AG08396 (cell line): Measurements from ENCODE around the gene DIS3L2.
A peak's percentile ranks its signal among the peaks of the same experiment; 100 is the strongest.
"Not testable (repeated sequence)": the region's sequence is repeated elsewhere in the genome, so short reads cannot be mapped to it uniquely, and the experiment has no call there.

Experiments
- DNase-seq: peaks from one replicate; pipeline ENCODE4 v3.0.0; 2012; ENCODE audit warnings: low spot score, mixed read lengths

Gene DIS3L2

GRCh38 chr2:232116852-232117251 is 155.3 kb downstream of the DIS3L2 start:
- no peak for DNase-seq

DNA sequence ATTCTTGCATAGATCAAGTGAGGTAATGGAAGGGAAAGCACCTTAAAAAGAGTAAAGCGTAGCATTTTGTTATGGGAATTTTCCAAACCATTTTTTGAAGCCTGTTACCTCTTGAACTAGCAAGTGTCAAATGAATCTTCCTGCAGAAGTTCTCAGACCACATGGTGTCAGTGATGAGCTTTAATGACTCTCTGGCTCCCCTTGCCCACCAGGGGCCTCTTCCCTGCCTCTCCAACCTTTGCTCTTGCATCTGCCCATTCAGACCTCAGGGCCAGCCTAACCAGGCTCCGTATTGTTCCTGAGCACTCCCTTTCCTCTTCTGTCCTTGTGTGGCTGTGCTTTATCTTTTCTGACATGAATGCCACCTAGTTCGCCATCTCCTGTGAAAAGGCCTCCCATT is 155.9 kb downstream of the DIS3L2 start:
- DNase-seq = no peak

GRCh38 chr2:232120911-232121310 is 159.4 kb downstream of the DIS3L2 start:
- no peak for DNase-seq

DNA sequence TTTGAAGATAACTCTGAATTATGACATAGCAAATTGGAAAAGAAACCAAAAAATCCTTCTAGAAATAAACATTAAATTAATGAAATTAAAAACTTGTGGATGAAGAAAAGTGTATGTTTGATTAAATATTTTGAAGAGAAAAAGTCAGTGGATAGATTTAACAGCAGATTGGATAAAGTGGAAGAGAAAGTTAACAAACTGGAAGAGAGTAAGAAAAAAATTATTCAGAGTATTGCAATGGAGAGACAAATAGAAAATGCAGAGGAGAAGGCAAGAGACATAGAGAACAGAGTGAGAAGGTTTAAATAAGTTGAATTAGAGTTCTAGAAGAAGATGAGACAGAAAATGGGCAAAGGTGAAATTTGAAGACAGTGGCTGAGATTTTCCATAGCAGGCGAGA is 162.8 kb downstream of the DIS3L2 start:
- no peak for DNase-seq

GRCh38 chr2:232126301-232127099 is 165.0 kb downstream of the DIS3L2 start:
- no peak for DNase-seq

DNA sequence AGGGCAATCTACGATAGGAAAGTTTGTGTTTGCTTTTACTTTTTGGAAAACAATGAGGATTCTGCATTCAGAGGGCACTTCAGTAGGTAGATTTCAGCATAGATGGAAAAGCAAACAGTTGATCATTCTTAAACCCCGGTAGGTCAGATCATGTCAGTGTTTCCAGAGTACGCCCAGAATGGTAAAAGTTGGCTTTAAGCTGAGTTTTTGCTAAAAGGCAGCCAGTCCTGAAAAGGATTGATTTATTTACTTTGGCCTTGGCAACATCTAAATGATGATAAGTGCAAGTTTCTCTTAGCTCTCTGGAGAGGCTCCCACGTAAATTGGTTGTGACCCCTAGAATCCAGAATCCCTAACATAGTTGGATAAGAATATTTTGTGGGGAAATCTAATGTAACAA is 168.0 kb downstream of the DIS3L2 start:
- no peak for DNase-seq

DNA sequence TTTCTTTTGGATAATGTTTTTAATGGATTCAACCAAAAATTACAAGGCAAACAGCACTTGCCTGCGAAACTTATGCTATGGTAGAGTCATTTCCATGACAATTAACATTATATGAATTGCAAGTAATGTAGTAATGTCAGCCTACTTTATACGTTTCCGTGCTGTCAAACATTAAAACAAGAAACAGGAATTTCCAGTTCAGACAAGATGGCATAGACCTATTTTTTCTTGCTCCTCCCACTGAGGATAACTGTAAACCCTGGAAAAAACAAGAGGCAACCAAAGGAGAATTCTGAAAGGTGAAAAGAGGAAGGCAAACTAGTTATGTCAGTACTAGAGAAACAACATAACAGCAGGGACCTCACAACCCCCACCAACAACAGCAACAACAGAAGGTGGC is 170.7 kb downstream of the DIS3L2 start:
- no peak for DNase-seq

GRCh38 chr2:232133078-232133477 is 171.6 kb downstream of the DIS3L2 start:
- no peak for DNase-seq

DNA sequence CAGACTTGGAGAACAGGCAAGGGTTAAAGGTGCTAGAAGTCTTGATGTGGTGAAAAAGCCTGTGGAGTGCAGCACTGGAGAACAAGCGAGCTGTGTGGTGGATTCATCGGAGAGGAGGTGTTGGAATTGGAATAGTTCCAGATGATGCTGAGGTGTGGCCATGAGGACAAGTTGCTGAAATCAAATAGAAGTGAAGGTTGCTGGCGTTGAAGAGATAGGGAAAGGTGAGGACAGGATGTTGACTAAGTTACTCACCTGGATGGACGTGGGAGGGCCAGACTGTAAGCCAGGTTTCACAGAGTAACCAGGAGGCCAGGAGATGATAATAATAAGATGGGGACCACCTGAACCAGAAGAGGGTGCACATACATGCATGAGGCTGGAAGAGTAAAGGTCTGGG is 173.4 kb downstream of the DIS3L2 start:
- no peak for DNase-seq

- DNase-seq = no peak
Measured at GRCh38 chr2:232137356-232138147, 176.0 kb downstream of the DIS3L2 start.

GRCh38 chr2:232138441-232138840 is 176.9 kb downstream of the DIS3L2 start:
- no peak for DNase-seq

GRCh38 chr2:232139171-232139594 is 177.7 kb downstream of the DIS3L2 start:
- DNase-seq = no peak

DNA sequence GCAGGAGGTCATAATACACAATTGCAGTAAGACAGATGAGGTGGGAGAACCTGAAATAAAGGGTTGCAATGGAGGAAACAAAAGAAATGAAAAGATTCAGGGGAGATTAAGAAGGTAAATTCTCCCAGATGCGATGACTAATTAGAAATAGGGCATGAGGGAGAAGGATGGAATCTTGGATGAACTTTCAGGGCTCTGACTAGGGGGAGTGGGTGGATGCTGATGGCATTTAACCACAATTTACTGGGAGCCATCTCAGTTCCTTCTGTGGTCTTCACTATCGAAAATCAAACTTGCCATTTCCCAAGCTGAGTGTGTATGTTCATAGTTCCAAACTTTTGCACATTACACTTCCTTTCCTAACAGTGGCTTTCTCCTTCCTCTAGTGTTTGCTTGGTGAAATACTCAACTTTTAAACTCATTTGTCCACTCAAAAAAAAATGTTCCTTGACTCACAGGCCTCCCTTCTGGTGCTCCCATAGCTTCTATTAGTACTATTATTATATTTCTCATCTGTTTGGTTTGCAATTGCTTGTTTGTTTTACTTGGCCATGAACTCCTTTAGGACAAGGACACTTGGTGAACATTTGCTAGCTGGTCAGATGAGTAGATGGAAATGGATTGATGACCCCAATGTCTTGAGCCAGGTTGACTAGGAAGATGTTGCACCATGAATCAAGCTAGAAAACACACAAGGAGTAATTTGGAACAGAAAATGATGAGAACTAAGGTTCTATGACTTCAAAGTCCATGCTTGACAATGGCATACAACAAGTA is 178.5 kb downstream of the DIS3L2 start:
- no peak for DNase-seq

DNA sequence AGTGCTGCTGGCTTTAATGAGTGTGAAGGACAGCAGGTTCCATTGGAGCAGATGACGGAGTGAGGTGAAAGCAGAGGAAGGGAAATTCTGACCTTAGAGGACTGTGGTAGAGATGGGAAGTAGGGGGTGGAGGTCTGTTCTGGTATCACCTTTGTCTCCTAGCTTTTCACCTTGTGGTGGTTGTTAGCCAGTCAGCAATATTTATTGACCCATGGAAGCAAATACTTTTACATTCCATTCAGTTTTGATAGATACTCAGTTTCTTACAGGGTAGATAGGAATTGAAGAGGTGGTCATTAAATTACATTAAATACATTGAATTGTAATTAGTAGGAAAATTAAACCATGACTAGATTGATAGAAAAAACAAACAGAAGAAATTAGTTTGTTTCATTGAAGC is 180.1 kb downstream of the DIS3L2 start:
- no peak for DNase-seq

GRCh38 chr2:232142049-232142448 is 180.5 kb downstream of the DIS3L2 start:
- DNase-seq = peak; percentile 23

DNA sequence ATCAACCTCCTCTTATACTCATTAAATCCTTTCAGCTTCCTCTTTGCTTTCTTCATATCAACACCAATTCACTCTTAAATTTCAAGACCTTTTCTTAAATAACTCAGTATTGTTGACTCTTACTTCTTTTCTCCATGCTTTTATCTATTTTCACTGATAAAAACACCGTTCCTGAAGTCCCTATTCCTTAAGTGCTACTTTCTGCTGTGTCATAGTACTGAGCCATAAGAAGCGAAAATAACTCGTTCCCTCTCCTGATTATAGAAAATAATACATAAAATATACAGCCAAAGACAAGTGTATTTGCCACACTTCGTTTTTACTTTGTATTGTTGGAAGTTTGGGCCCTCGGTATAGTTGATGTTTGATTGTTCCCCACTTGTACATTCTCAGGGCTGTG is 181.0 kb downstream of the DIS3L2 start:
- no peak for DNase-seq

DNA sequence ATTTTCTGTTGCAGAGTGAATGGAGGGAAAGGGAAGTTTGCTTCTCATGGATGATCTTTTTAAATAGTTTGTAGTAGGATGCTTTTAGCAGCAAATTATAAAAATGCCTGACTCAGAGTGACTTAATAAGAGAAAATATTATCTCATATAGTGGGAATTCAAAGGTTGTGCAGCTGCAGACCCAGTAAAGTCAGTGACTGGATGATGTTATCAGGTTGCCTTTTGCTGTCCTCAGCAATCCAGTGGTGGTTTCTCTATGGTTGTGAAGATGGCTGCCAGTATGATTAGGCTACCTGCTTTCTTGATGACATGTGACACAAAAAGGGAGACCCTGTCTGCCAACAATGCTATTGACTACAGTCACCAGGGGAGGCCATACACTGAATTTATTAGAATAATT is 184.8 kb downstream of the DIS3L2 start:
- DNase-seq = peak; percentile 26

DNA sequence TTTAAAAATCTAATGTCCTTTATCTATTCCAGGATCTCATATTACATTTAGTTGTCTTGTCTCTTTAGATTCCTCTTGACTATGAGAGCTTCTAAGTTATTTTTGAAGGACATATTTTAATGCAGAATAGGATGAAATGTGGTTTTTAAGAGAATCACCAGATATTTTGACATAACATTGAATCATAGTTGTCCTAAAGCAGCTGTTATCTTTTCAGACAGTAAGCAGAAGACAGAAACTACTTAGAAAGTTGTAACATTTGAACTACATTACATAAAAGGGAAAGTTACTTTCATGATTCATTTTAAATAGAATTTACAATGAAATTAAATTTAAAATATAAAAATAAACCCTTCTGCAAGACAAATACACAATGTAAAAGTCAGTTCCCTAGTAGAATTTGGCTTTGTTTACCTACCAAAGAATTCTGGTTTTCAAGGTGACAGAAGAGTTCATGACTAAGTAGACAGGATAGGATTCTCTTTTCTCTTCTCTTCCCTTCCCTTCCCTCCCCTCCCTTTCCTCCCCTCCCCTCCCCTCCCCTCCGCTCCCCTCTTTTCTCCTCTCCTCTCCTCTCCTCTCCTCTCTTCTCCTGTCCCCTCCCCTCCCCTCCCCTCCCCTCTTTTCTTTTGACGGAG is 186.0 kb downstream of the DIS3L2 start:
- no peak for DNase-seq

GRCh38 chr2:232162187-232162586 is 200.7 kb downstream of the DIS3L2 start:
- DNase-seq = peak; percentile 43

DNA sequence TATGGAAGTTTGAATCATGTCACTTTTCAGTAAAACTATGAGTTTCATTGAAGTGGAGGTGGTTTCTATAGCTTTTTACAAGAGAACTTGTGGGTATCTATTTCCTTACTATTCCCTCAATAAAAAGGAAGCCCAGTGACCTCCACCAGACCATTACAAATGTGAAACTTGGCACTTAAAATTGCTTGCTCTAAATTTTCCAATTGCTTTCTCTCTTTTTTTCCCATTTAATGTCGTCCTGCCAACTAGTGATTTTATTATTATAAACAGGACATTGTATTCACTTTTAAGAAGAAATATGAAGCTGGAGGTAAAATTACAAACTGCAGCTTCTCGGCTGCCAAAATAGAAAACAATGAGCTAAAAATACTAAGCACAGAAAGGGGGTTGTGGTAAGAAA is 208.9 kb downstream of the DIS3L2 start:
- DNase-seq = no peak

DNA sequence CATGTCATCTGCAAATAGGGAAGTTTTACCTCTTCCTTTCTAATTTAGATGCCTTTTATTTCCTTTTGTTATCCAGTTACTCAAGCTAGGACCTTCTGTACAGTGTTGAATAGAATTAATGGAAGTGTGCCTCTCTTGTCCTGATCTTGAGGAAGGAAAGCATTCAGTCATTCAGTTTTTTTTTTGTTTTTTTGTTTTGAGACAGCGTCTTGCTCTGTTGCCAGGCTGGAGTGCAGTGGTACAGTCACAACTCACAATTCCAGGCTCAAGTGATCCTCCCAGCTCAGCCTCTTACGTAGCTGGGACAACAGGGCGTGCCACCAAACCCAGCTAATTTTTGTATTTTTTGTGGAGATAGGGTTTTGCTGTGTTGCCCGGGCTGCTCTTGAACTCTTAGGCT is 213.1 kb downstream of the DIS3L2 start:
- DNase-seq = no peak

DNA sequence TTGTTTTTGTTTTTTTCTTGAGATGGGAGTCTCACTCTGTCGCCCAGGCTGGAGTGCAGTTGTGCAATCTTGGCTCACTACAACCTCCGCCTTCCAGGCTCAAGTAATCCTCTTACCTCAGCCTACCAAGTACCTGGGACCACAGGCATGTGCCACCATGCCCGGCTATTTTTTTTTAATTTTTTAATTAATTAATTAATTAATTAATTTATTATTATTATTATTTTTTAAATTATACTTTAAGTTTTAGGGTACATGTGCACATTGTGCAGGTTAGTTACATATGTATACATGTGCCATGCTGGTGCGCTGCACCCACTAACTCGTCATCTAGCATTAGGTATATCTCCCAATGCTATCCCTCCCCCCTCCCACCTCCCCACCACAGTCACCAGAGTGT is 215.1 kb downstream of the DIS3L2 start:
- not testable (repeated sequence) for DNase-seq
